Hepatocyte (in vitro differentiated cells): ENCODE data around the gene BEAN1. TPM values are rescaled to one million over a fixed set of nuclear protein-coding genes. Genes with fewer than 3 reads are reported as not detected.

Source experiments
- DNase-seq: peaks from one replicate; pipeline ENCODE4 v3.0.0-alpha.2; 2016; ENCODE audit warnings: low spot score
- H2AFZ ChIP-seq: fragments of 200-600 bp; sonication (generic); 2 replicates; pipeline ENCODE4 v1.6.0; 2016; ENCODE audit warnings: antibody characterized with exemption, mild to moderate bottlenecking
- H3K27ac ChIP-seq: fragments of 200-600 bp; sonication (generic); 2 replicates; pipeline ENCODE4 v1.5.1; 2016; ENCODE audit warnings: mild to moderate bottlenecking
- H3K27me3 ChIP-seq: fragments of 200-600 bp; sonication (generic); 2 replicates; pipeline ENCODE4 v1.6.1; 2016
- H3K36me3 ChIP-seq: fragments of 200-600 bp; sonication (generic); replicated peaks from 2 replicates; pipeline ENCODE4 v1.5.1; 2016; ENCODE audit warnings: low read depth; ENCODE audit not compliant: insufficient read depth
- H3K4me1 ChIP-seq: fragments of 200-600 bp; sonication (generic); 2 replicates; pipeline ENCODE4 v1.5.1; 2016; ENCODE audit warnings: mild to moderate bottlenecking, moderate library complexity; ENCODE audit not compliant: insufficient read depth
- H3K4me2 ChIP-seq: fragments of 200-600 bp; sonication (generic); 2 replicates; pipeline ENCODE4 v1.6.0; 2016
- H3K4me3 ChIP-seq: fragments of 200-600 bp; sonication (generic); 2 replicates; pipeline ENCODE4 v1.5.1; 2016; ENCODE audit warnings: mild to moderate bottlenecking
- H3K79me2 ChIP-seq: fragments of 200-600 bp; sonication (generic); 2 replicates; pipeline ENCODE4 v1.6.0; 2017; ENCODE audit warnings: mild to moderate bottlenecking
- H3K9me2 ChIP-seq: fragments of 200-600 bp; sonication (generic); replicated peaks from 2 replicates; pipeline ENCODE4 v1.6.0; 2017; ENCODE audit warnings: mild to moderate bottlenecking; ENCODE audit not compliant: insufficient read depth
- H3K9me3 ChIP-seq: fragments of 200-600 bp; sonication (generic); 2 replicates; pipeline ENCODE4 v1.5.1; 2016; ENCODE audit warnings: low read depth, mild to moderate bottlenecking
- H4K20me1 ChIP-seq: fragments of 200-600 bp; sonication (generic); 2 replicates; pipeline ENCODE4 v1.6.0; 2016; ENCODE audit warnings: mild to moderate bottlenecking; ENCODE audit not compliant: insufficient read depth, poor library complexity, severe bottlenecking
- CTCF ChIP-seq: fragments of 200-600 bp; sonication (generic); IDR thresholded peaks from 2 replicates; pipeline ENCODE4 v1.5.1; 2016; ENCODE audit warnings: antibody characterized with exemption, mild to moderate bottlenecking; ENCODE audit not compliant: poor library complexity
- EZH2 ChIP-seq: fragments of 200-600 bp; sonication (generic); IDR thresholded peaks from 2 replicates; pipeline ENCODE4 v1.6.1; 2016; ENCODE audit warnings: antibody characterized with exemption, mild to moderate bottlenecking, borderline replicate concordance
- EZH2phosphoT487 ChIP-seq: fragments of 200-600 bp; sonication (generic); IDR thresholded peaks from one replicate; pipeline ENCODE4 v1.6.1; 2018; ENCODE audit warnings: antibody characterized with exemption, mild to moderate bottlenecking, low read depth, moderate library complexity; ENCODE audit not compliant: unreplicated experiment, severe bottlenecking
- WGBS: methylation state at CpG from one replicate; pipeline ENCODE4 v1.1.6; 2016; ENCODE audit warnings: low lambda C conversion rate; ENCODE audit errors: missing lambda C conversion rate; 5-methylcytosine and 5-hydroxymethylcytosine counted together
- polyA plus RNA-seq: library from polyadenylated mRNA; unstranded; fragments of >200 nt; fragmentation: Nextera tagmentation; extraction: Ambion mirVana; gene quantifications from 2 replicates; pipeline ENCODE4 v1.2.1, GENCODE V29; 2016
- total RNA-seq: library from RNA; depleted of rRNA; stranded (reverse); fragments of >200 nt; gene quantifications from 2 replicates; pipeline ENCODE4 v1.2.3, GENCODE V29; 2014

The BEAN1 gene
- total and polyA plus RNA-seq, 2 experiments from 2014 or later = 0.63 to 1.8 TPM

GRCh38 chr16:66486199-66486772, 59.2 kb downstream of the BEAN1 start:
- TF ChIP-seq EZH2phosphoT487 (no peak), CTCF (no peak), EZH2 (no peak)
- Histone ChIP-seq H3K4me1 (peaks cover 4% of the 10 kb centered on the region), H3K27ac (peak overlapping the region; percentile 27), H3K4me3 (no peak overlapping the region), H3K36me3 (no peaks in the 10 kb centered on the region), H3K27me3 (no peaks in the 10 kb centered on the region), H3K4me2 (no peak overlapping the region), H3K79me2 (no peaks in the 10 kb centered on the region), H3K9me2 (no peaks in the 10 kb centered on the region), H3K9me3 (no peaks in the 10 kb centered on the region), H2AFZ (no peak overlapping the region), H4K20me1 (no peaks in the 10 kb centered on the region)
- no peak for DNase-seq
- whole genome bisulfite sequencing = 98% methylated on average over 12 of the region's 12 CpGs

GRCh38 chr16:66486773-66487579, 59.9 kb downstream of the BEAN1 start:
- peak overlapping the region; percentile 66 for H3K27ac ChIP-seq
- peak; percentile 61 for DNase-seq

GRCh38 chr16:66487580-66488275, 60.6 kb downstream of the BEAN1 start:
- DNase-seq = no peak

More at GRCh38 chr16:66486773-66487579, 59.9 kb downstream of the BEAN1 start:
- no peaks in the 10 kb centered on the region for H3K9me3 ChIP-seq
- H3K36me3 ChIP-seq = no peaks in the 10 kb centered on the region
- H3K4me3 ChIP-seq = no peak overlapping the region
- H2AFZ ChIP-seq = no peak overlapping the region
- WGBS = 94% methylated on average over 3 of the region's 3 CpGs
- H4K20me1 ChIP-seq = no peaks in the 10 kb centered on the region
- no peak for TF ChIP-seq EZH2
- no peaks in the 10 kb centered on the region for H3K27me3 ChIP-seq
- H3K4me2 ChIP-seq = no peak overlapping the region
- H3K4me1 ChIP-seq = peaks cover 4% of the 10 kb centered on the region
- no peaks in the 10 kb centered on the region for H3K79me2 ChIP-seq
- no peaks in the 10 kb centered on the region for H3K9me2 ChIP-seq

GRCh38 chr16:66488505-66488904, 61.4 kb downstream of the BEAN1 start:
- Histone ChIP-seq H3K27me3 (no peaks in the 10 kb centered on the region), H3K4me1 (peaks cover 4% of the 10 kb centered on the region), H3K4me2 (no peak overlapping the region), H2AFZ (no peak overlapping the region), H3K4me3 (no peak overlapping the region), H3K9me3 (no peaks in the 10 kb centered on the region), H4K20me1 (no peaks in the 10 kb centered on the region), H3K79me2 (no peaks in the 10 kb centered on the region), H3K36me3 (no peaks in the 10 kb centered on the region), H3K9me2 (no peaks in the 10 kb centered on the region), H3K27ac (no peak overlapping the region)
- DNase-seq = no peak
- no peak for TF ChIP-seq EZH2phosphoT487
- no peak for TF ChIP-seq EZH2
- no peak for TF ChIP-seq CTCF
- 100% methylated on average over 1 of the region's 1 CpG for WGBS

More at GRCh38 chr16:66487580-66488275, 60.6 kb downstream of the BEAN1 start:
- Histone ChIP-seq H3K79me2 (no peaks in the 10 kb centered on the region), H3K4me3 (no peak overlapping the region), H3K4me1 (peaks cover 4% of the 10 kb centered on the region), H4K20me1 (no peaks in the 10 kb centered on the region), H3K27ac (peak overlapping the region; percentile 66), H3K9me3 (no peaks in the 10 kb centered on the region), H3K27me3 (no peaks in the 10 kb centered on the region), H3K9me2 (no peaks in the 10 kb centered on the region), H2AFZ (no peak overlapping the region), H3K4me2 (no peak overlapping the region), H3K36me3 (no peaks in the 10 kb centered on the region)
- TF ChIP-seq EZH2 = no peak
- no peak for TF ChIP-seq EZH2phosphoT487
- 79% methylated on average over 5 of the region's 5 CpGs for WGBS
